ENCODE results near the gene CMC2. TPM values are rescaled to one million over a fixed set of nuclear protein-coding genes. Genes with fewer than 3 reads are reported as not detected.
A peak's percentile ranks its signal among the peaks of the same experiment; 100 is the strongest.

The CMC2 gene
- total RNA-seq, 1 donor from 2014 or later = 46.6 TPM

GRCh38 chr16:80984124-80984892, 22.4 kb downstream of the CMC2 start:
- Histone ChIP-seq H3K36me3 (peaks cover 10% of the 10 kb centered on the region), H3K9me3 (no peaks in the 10 kb centered on the region), H3K27ac (no peak overlapping the region), H3K4me1 (no peaks in the 10 kb centered on the region), H3K4me3 (no peak overlapping the region), H3K27me3 (ENCODE audit: low read depth) (no peaks in the 10 kb centered on the region)
- TF ChIP-seq CTCF (IDR thresholded peaks at IDR 0.05) = no peak
- ATAC-seq (no peak), DNase-seq (no peak)
- intact Hi-C loops (cut with DNase I) = no loop called here

GRCh38 chr16:80982646-80983045, 24.0 kb downstream of the CMC2 start:
- no peaks in the 10 kb centered on the region for H3K9me3 ChIP-seq
- H3K4me1 ChIP-seq = no peaks in the 10 kb centered on the region
- no peak for ATAC-seq
- no peak overlapping the region for H3K4me3 ChIP-seq
- intact Hi-C loops (cut with DNase I) = no loop called here
- TF ChIP-seq CTCF (IDR thresholded peaks at IDR 0.05) = no peak
- peaks cover 11% of the 10 kb centered on the region for H3K36me3 ChIP-seq
- no peak overlapping the region for H3K27ac ChIP-seq
- DNase-seq = no peak
- H3K27me3 ChIP-seq (ENCODE audit: low read depth) = no peaks in the 10 kb centered on the region

- TF ChIP-seq CTCF (IDR thresholded peaks at IDR 0.05) = no peak
- ATAC-seq (no peak), DNase-seq (no peak)
Measured at GRCh38 chr16:80981103-80981502, 25.6 kb downstream of the CMC2 start.

GRCh38 chr16:80976946-80977345, 29.7 kb downstream of the CMC2 start:
- no peaks in the 10 kb centered on the region for H3K4me1 ChIP-seq
- no peak overlapping the region for H3K27ac ChIP-seq
- no peaks in the 10 kb centered on the region for H3K9me3 ChIP-seq
- intact Hi-C loops (cut with DNase I) = no loop called here
- no peak overlapping the region for H3K4me3 ChIP-seq
- H3K27me3 ChIP-seq (ENCODE audit: low read depth) = no peaks in the 10 kb centered on the region
- peaks cover 21% of the 10 kb centered on the region for H3K36me3 ChIP-seq
- TF ChIP-seq CTCF (IDR thresholded peaks at IDR 0.05) = no peak
- DNase-seq (no peak), ATAC-seq (no peak)

More at GRCh38 chr16:80981103-80981502, 25.6 kb downstream of the CMC2 start:
- H3K4me3 ChIP-seq = no peak overlapping the region
- H3K27me3 ChIP-seq (ENCODE audit: low read depth) = no peaks in the 10 kb centered on the region
- no peak overlapping the region for H3K27ac ChIP-seq
- peaks cover 11% of the 10 kb centered on the region for H3K36me3 ChIP-seq
- H3K4me1 ChIP-seq = no peaks in the 10 kb centered on the region
- H3K9me3 ChIP-seq = no peaks in the 10 kb centered on the region
- intact Hi-C loops (cut with DNase I) = no loop called here

GRCh38 chr16:80974649-80975376, 31.9 kb downstream of the CMC2 start:
- intact Hi-C loops (cut with DNase I) = no loop called here
- Histone ChIP-seq H3K27ac (no peak overlapping the region), H3K4me1 (no peaks in the 10 kb centered on the region), H3K9me3 (no peaks in the 10 kb centered on the region), H3K36me3 (peaks cover 16% of the 10 kb centered on the region), H3K27me3 (ENCODE audit: low read depth) (no peaks in the 10 kb centered on the region), H3K4me3 (no peak overlapping the region)
- DNase-seq (no peak), ATAC-seq (peak in 1 of 2 donors; percentile 18)
- peak; percentile 10 for TF ChIP-seq CTCF (IDR thresholded peaks at IDR 0.05)
